ENCODE data around the gene PPM1H.

Gene PPM1H

DNA sequence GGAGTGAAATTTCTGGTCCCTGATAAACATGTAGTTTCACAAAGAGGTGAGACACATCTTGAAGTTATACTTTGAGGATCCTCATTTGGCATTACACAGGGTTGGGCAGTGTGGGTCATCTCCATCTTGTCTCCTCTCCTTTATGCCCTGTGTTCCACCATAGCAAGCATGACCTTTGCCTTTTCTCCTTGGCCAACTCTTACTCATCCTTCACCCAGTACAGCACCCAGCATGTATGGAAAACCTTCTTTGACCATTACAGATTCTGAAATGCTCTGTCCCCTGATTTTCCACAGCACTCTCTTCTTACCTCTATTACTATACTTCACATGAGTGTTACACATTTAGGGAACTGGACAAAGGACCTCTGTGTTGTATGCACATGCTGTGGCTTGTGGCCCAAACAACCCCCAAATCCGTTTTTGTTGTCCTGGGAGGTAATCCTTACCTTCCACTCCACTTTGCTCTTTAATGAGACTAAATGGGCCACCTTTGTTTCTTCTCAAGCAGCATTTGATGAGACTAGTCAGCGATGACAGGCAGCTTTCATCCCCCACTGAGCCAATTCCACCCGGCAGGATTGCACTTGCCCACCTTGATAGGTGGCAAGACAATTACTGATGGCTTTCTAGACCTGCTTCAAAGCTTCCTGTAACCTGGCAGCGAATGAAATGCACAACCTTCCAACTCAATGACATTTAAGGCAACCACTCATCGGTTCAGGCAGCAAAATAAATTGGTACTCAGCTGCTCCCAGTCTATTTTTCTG, 304.8 kb downstream of the PPM1H start:
- DNase-seq, result no peak

GRCh38 chr12:62629413-62629812, 305.5 kb downstream of the PPM1H start:
- no peak for DNase-seq

GRCh38 chr12:62627181-62627580, 307.8 kb downstream of the PPM1H start:
- DNase-seq, result no peak

GRCh38 chr12:62625228-62625627, 309.7 kb downstream of the PPM1H start:
- no peak for DNase-seq

GRCh38 chr12:62622177-62622576, 312.8 kb downstream of the PPM1H start:
- DNase-seq, result no peak

GRCh38 chr12:62621101-62621638, 313.8 kb downstream of the PPM1H start:
- no peak for DNase-seq

- DNase-seq, result no peak
These were observed 316.0 kb downstream of the PPM1H start for GRCh38 chr12:62618930-62619329.

- no peak for DNase-seq
These were observed 316.6 kb downstream of the PPM1H start for GRCh38 chr12:62618319-62618718.

GRCh38 chr12:62613081-62613480, 321.9 kb downstream of the PPM1H start:
- no peak for DNase-seq

DNA sequence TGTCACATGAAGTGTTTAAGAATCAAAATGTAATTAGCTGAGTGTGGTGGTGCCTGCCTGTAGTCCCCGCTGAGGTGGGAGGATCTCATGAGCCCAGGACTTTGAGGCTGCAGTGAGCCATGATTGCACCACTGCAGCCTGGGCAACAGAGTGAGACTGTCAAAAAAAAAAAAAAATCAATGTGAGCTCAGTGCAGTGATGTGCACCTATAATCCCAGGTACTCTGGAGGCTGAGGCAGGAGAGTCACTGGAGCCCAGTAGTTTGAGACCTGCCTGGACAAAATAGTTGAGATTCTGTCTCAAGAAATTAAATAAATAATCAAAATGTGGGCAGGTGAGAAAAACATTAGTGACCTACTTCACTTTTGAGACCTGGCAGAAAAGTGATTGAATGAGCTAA, 328.3 kb downstream of the PPM1H start:
- no peak for DNase-seq

- DNase-seq, result no peak
These were observed 329.0 kb downstream of the PPM1H start for GRCh38 chr12:62605981-62606380.

GRCh38 chr12:62604871-62605270, 330.1 kb downstream of the PPM1H start:
- no peak for DNase-seq

GRCh38 chr12:62604373-62604772, 330.6 kb downstream of the PPM1H start:
- DNase-seq, result no peak

- no peak for DNase-seq
These were observed 331.2 kb downstream of the PPM1H start for GRCh38 chr12:62603811-62604098.

- peak; percentile 76 for DNase-seq
These were observed 331.7 kb downstream of the PPM1H start for GRCh38 chr12:62603061-62603810.

GRCh38 chr12:62602255-62603060, 332.5 kb downstream of the PPM1H start:
- peak; percentile 89 for DNase-seq

DNA sequence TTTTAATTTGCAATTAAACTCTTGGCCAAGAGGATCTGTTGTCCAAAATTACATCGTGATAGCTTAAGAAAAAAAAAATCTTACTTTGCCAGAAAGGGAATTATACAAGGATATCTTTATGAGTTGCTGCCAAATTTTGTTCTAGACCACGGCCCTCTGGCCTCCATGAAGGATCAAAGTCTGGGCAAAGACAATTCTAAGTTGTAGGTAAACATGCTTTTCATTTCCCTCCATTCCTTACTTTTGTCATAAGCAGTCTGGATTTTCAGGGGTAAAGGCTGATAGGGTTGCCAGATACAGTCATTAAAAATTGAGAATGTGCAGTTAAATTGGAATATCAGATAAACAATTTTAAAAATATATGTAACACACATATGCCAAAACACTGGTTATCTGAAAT, 333.2 kb downstream of the PPM1H start:
- DNase-seq, result no peak

- no peak for DNase-seq
These were observed 335.0 kb downstream of the PPM1H start for GRCh38 chr12:62599854-62600437.

GRCh38 chr12:62598846-62599245, 336.1 kb downstream of the PPM1H start:
- no peak for DNase-seq

GRCh38 chr12:62597253-62597652, 337.7 kb downstream of the PPM1H start:
- DNase-seq, result no peak

Data from NCI-H446 treated with DMSO at 0.1 percent for 48 hours (cell line).